Stomach (tissue), 4 donors: ENCODE data around the gene ZFHX2.

Experiments used
- CTCF ChIP-seq, 7 experiments: fragments of 450-650 bp in 4 of 7; fragments of 200-600 bp in 3 of 7; sonication (generic) in 3 of 7; IDR thresholded peaks; one replicate each; pipeline ENCODE4 v1.5.1; 2016 to 2019; ENCODE audit warnings: antibody characterized with exemption in 7 of 7, control low read depth in 2 of 7, mild to moderate bottlenecking in 1 of 7
- EP300 ChIP-seq: sonication (generic); formaldehyde crosslinking; IDR thresholded peaks from one replicate; pipeline ENCODE4 v1.6.1; 2017; ENCODE audit warnings: antibody characterized with exemption
- POLR2AphosphoS5 ChIP-seq, 3 donors: sonication (generic); formaldehyde crosslinking; IDR thresholded peaks; one replicate each; pipeline ENCODE4 v1.6.1; 2016; ENCODE audit warnings: antibody characterized with exemption in 3 of 3

- no peak for TF ChIP-seq CTCF (IDR thresholded peaks at IDR 0.05)
- no peak for TF ChIP-seq POLR2AphosphoS5 (IDR thresholded peaks at IDR 0.05)
- TF ChIP-seq EP300 = no peak
These were observed 6.9 kb upstream of the ZFHX2 start for GRCh38 chr14:23558346-23559009.
